GM19043 (cell line): ENCODE data around the gene DUSP6.

Source experiments
- ATAC-seq: cut with Tn5 transposase; IDR thresholded peaks from one replicate; pipeline ENCODE4 v1.9.1; 2021; ENCODE audit warnings: low read depth; ENCODE audit not compliant: unreplicated experiment

Gene DUSP6

GRCh38 chr12:89334548-89335169, 17.6 kb downstream of the DUSP6 start:
- no peak for ATAC-seq

- ATAC-seq = no peak
These were observed 18.6 kb downstream of the DUSP6 start for GRCh38 chr12:89333564-89334252.

- ATAC-seq = no peak
These were observed 23.9 kb downstream of the DUSP6 start for GRCh38 chr12:89328151-89329030.

GRCh38 chr12:89327486-89328094, 24.7 kb downstream of the DUSP6 start:
- ATAC-seq = no peak

- no peak for ATAC-seq
These were observed 25.9 kb downstream of the DUSP6 start for GRCh38 chr12:89326239-89327040.

GRCh38 chr12:89325495-89325894, 26.8 kb downstream of the DUSP6 start:
- no peak for ATAC-seq

GRCh38 chr12:89324437-89324836, 27.9 kb downstream of the DUSP6 start:
- ATAC-seq = no peak

GRCh38 chr12:89323568-89324218, 28.6 kb downstream of the DUSP6 start:
- ATAC-seq = no peak

- ATAC-seq = no peak
These were observed 31.6 kb downstream of the DUSP6 start for GRCh38 chr12:89320735-89321134.

- ATAC-seq = no peak
These were observed 32.7 kb downstream of the DUSP6 start for GRCh38 chr12:89319606-89320005.

- ATAC-seq = no peak
These were observed 33.2 kb downstream of the DUSP6 start for GRCh38 chr12:89319122-89319521.

GRCh38 chr12:89316705-89317139, 35.6 kb downstream of the DUSP6 start:
- no peak for ATAC-seq

GRCh38 chr12:89314060-89314761, 38.1 kb downstream of the DUSP6 start:
- ATAC-seq = no peak

- no peak for ATAC-seq
These were observed 40.5 kb downstream of the DUSP6 start for GRCh38 chr12:89311703-89312293.

GRCh38 chr12:89309815-89310214, 42.5 kb downstream of the DUSP6 start:
- no peak for ATAC-seq

GRCh38 chr12:89309440-89309802, 42.9 kb downstream of the DUSP6 start:
- ATAC-seq = no peak

- no peak for ATAC-seq
These were observed 44.6 kb downstream of the DUSP6 start for GRCh38 chr12:89307474-89308253.
